Loucy (cell line): ENCODE results near the gene CACNA2D3.

Experiments used
- H2AFZ ChIP-seq: fragments of 200-600 bp; sonication (generic); 2 replicates; pipeline ENCODE4 v1.6.0; 2016; ENCODE audit warnings: antibody characterized with exemption, mild to moderate bottlenecking, low read length, moderate library complexity
- H3F3A ChIP-seq: fragments of 200-600 bp; 2 replicates; pipeline ENCODE4 v1.6.0; 2016; ENCODE audit warnings: antibody characterized with exemption, low read depth, mild to moderate bottlenecking
- H3K27me3 ChIP-seq: fragments of 200-600 bp; sonication (generic); 2 replicates; pipeline ENCODE4 v1.6.1; 2014; ENCODE audit warnings: low read length, mild to moderate bottlenecking; ENCODE audit not compliant: insufficient read depth, poor library complexity, severe bottlenecking
- H3K36me3 ChIP-seq: fragments of 200-600 bp; sonication (generic); 2 replicates; pipeline ENCODE4 v1.6.1; 2016; ENCODE audit warnings: low read length; ENCODE audit not compliant: insufficient read depth
- H3K4me1 ChIP-seq: fragments of 200-600 bp; sonication (generic); 2 replicates; pipeline ENCODE4 v1.5.1; 2014; ENCODE audit warnings: low read length, mild to moderate bottlenecking; ENCODE audit not compliant: insufficient read depth, poor library complexity, severe bottlenecking
- H3K4me2 ChIP-seq: fragments of 200-600 bp; sonication (generic); 2 replicates; pipeline ENCODE4 v1.6.0; 2014; ENCODE audit warnings: antibody characterized with exemption, low read length, low read depth, mild to moderate bottlenecking; ENCODE audit not compliant: poor library complexity, severe bottlenecking
- H3K4me3 ChIP-seq: fragments of 200-600 bp; sonication (generic); 2 replicates; pipeline ENCODE4 v1.5.1; 2014; ENCODE audit warnings: low read length, mild to moderate bottlenecking, mixed read lengths; ENCODE audit not compliant: poor library complexity, severe bottlenecking
- H3K79me2 ChIP-seq: fragments of 200-600 bp; sonication (generic); 2 replicates; pipeline ENCODE4 v1.6.1; 2014; ENCODE audit warnings: low read length; ENCODE audit not compliant: insufficient read depth
- H3K9ac ChIP-seq: fragments of 200-600 bp; sonication (generic); 2 replicates; pipeline ENCODE4 v1.6.0; 2014; ENCODE audit warnings: mild to moderate bottlenecking, low read depth, low read length, moderate library complexity; ENCODE audit not compliant: poor library complexity, severe bottlenecking
- H3K9me2 ChIP-seq: fragments of 200-600 bp; sonication (generic); replicated peaks from 2 replicates; pipeline ENCODE4 v1.6.1; 2016; ENCODE audit warnings: low read depth, low read length, mixed read lengths
- H3K9me3 ChIP-seq: fragments of 200-600 bp; sonication (generic); 2 replicates; pipeline ENCODE4 v1.6.1; 2014; ENCODE audit warnings: mild to moderate bottlenecking, antibody characterized with exemption, low read length, low read depth; ENCODE audit not compliant: insufficient read depth
- H4K20me1 ChIP-seq: fragments of 200-600 bp; sonication (generic); 2 replicates; pipeline ENCODE4 v1.6.0; 2014; ENCODE audit warnings: antibody characterized with exemption, low read length, mild to moderate bottlenecking; ENCODE audit not compliant: insufficient read depth, poor library complexity, severe bottlenecking
- EZH2phosphoT487 ChIP-seq: fragments of 200-600 bp; IDR thresholded peaks from 2 replicates; pipeline ENCODE4 v1.6.1; 2018; ENCODE audit warnings: antibody characterized with exemption, mild to moderate bottlenecking, moderate library complexity, borderline replicate concordance
- TF ChIP-seq, protein P1 (sequence below): fragments of 200-600 bp; sonication (generic); conservative IDR thresholded peaks from 2 replicates; pipeline ENCODE4 v1.5.1; 2014; ENCODE audit warnings: mild to moderate bottlenecking, antibody characterized with exemption, low read length

Gene CACNA2D3

DNA sequence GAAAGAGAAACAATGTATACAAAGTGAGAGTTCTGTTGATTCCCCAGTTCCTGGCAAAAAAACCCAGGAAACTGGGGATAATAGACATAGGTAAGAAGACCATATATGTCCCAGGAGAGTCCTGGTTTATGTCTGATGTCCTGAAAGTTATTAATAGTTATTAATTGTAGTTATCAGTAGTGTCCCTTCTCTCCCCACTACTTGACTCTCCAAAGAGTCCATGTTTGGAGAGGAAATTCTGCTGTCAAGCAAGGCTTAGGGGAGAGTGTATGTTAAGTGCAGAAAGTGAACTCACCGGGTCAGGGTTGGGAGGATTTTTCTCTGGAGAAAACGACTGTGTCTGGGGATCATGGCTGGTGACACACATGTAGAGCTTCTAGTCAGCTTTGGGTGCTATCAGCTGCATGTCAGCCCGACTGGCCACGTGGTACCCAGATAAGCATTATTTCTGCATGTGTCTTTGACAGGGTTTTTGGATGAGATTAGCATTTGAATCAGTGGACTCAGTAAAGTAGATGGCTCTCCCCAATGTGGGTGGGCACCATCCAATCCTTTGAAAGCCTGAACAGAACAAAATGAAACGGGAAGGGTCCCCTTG, 80.4 kb downstream of the CACNA2D3 start:
- Histone ChIP-seq H3K36me3 (no peaks in the 10 kb centered on the region), H4K20me1 (no peaks in the 10 kb centered on the region), H3K4me3 (no peak overlapping the region), H3K9me2 (no peaks in the 10 kb centered on the region), H3K4me1 (no peaks in the 10 kb centered on the region), H3K9ac (no peak overlapping the region), H3K4me2 (no peak overlapping the region), H2AFZ (no peak overlapping the region), H3K9me3 (no peaks in the 10 kb centered on the region), H3K27me3 (no peaks in the 10 kb centered on the region), H3K79me2 (no peaks in the 10 kb centered on the region), H3F3A (no peaks in the 10 kb centered on the region)
- TF ChIP-seq EZH2phosphoT487: no peak
- TF ChIP-seq, protein P1, sequence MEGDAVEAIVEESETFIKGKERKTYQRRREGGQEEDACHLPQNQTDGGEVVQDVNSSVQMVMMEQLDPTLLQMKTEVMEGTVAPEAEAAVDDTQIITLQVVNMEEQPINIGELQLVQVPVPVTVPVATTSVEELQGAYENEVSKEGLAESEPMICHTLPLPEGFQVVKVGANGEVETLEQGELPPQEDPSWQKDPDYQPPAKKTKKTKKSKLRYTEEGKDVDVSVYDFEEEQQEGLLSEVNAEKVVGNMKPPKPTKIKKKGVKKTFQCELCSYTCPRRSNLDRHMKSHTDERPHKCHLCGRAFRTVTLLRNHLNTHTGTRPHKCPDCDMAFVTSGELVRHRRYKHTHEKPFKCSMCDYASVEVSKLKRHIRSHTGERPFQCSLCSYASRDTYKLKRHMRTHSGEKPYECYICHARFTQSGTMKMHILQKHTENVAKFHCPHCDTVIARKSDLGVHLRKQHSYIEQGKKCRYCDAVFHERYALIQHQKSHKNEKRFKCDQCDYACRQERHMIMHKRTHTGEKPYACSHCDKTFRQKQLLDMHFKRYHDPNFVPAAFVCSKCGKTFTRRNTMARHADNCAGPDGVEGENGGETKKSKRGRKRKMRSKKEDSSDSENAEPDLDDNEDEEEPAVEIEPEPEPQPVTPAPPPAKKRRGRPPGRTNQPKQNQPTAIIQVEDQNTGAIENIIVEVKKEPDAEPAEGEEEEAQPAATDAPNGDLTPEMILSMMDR: no peak

DNA sequence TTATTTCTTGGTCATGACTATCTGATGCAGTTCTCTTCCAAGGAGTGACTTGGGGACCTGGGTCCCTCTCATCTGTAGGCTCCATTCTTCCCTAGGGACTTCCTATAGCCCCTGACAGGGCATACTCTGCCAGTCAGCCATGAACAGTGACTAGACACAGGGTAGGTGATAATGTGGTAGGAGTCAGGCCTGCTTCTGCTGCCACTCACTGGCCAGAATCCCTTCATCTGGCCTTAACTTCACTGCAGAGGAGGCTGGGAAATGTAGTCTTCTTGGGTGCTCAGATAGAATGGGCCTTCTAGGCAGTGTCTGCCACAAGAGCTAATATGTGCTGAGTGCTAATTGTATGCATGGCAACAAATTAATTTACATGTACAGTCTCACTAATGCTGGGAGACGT, 84.5 kb downstream of the CACNA2D3 start:
- no peak overlapping the region for H3K4me3 ChIP-seq
- H3K27me3 ChIP-seq: no peaks in the 10 kb centered on the region
- H3K9me3 ChIP-seq: no peaks in the 10 kb centered on the region
- H4K20me1 ChIP-seq: no peaks in the 10 kb centered on the region
- H3K4me2 ChIP-seq: no peak overlapping the region
- H2AFZ ChIP-seq: no peak overlapping the region
- no peaks in the 10 kb centered on the region for H3K9me2 ChIP-seq
- no peaks in the 10 kb centered on the region for H3K36me3 ChIP-seq
- TF ChIP-seq EZH2phosphoT487: no peak
- TF ChIP-seq, protein P1: no peak
- no peak overlapping the region for H3K9ac ChIP-seq
- no peaks in the 10 kb centered on the region for H3F3A ChIP-seq
- no peaks in the 10 kb centered on the region for H3K79me2 ChIP-seq
- no peaks in the 10 kb centered on the region for H3K4me1 ChIP-seq

DNA sequence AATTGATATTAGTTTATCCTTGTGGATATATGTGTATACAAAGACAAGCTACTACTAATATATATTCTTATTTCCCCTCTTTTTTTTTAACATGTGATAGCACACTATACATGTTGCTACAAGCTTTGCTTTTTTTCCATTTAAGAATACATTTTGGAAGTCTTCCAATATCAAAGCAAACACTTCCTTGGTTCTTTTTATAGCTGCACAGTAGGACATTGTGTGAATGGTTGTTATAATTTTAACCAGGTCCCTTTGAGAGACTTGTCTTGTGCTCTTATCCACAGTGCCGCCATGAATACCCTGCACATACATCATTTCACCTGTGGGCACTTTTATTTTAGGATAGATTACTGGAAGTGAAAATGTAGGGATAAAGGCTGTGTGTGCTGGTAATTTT, 88.7 kb downstream of the CACNA2D3 start:
- Histone ChIP-seq H3K4me1 (no peaks in the 10 kb centered on the region), H3K9me2 (no peaks in the 10 kb centered on the region), H3K79me2 (no peaks in the 10 kb centered on the region), H3K9ac (no peak overlapping the region), H3K36me3 (no peaks in the 10 kb centered on the region), H2AFZ (no peak overlapping the region), H4K20me1 (no peaks in the 10 kb centered on the region), H3K9me3 (no peaks in the 10 kb centered on the region), H3K4me2 (no peak overlapping the region), H3F3A (no peaks in the 10 kb centered on the region), H3K4me3 (no peak overlapping the region), H3K27me3 (no peaks in the 10 kb centered on the region)
- TF ChIP-seq EZH2phosphoT487: no peak
- TF ChIP-seq, protein P1: no peak
